Thyroid gland (tissue), 4 donors: Measurements from ENCODE around the gene DLG2. TPM values are rescaled to one million over a fixed set of nuclear protein-coding genes. Genes with fewer than 3 reads are reported as not detected.
A peak's percentile ranks its signal among the peaks of the same experiment; 100 is the strongest.
"Not testable (repeated sequence)": the region's sequence is repeated elsewhere in the genome, so short reads cannot be mapped to it uniquely, and the experiment has no call there.

Source experiments
- DNase-seq, 2 donors: peaks; one replicate each; pipeline ENCODE4 v3.0.0-alpha.2; 2019
- H3K27ac ChIP-seq, 3 donors: fragments of 200-600 bp; sonication (generic); 1 replicate in 2 of 3; 2 replicates in 1 of 3; pipeline ENCODE4 v1.5.1; 2016 to 2019; ENCODE audit warnings: mild to moderate bottlenecking in 1 of 3, moderate library complexity in 1 of 3
- H3K27me3 ChIP-seq: fragments of 200-600 bp; sonication (generic); one replicate; pipeline ENCODE4 v1.5.1; 2019
- H3K36me3 ChIP-seq, 2 donors: fragments of 200-600 bp; sonication (generic); one replicate each; pipeline ENCODE4 v1.5.1; 2016 to 2019
- H3K4me1 ChIP-seq, 2 donors: fragments of 200-600 bp; sonication (generic); one replicate each; pipeline ENCODE4 v1.5.1; 2017 to 2019
- H3K4me3 ChIP-seq, 3 donors: fragments of 200-600 bp; sonication (generic); replicated peaks in 1 of 3; 1 replicate in 2 of 3; 2 replicates in 1 of 3; pipeline ENCODE4 v1.5.1; 2016; ENCODE audit warnings: mild to moderate bottlenecking in 1 of 3
- H3K9me3 ChIP-seq: fragments of 200-600 bp; sonication (generic); one replicate; pipeline ENCODE4 v1.5.1; 2017
- CTCF ChIP-seq, 6 experiments: fragments of 200-600 bp in 3 of 6; fragments of 450-650 bp in 3 of 6; sonication (generic) in 3 of 6; IDR thresholded peaks; one replicate each; pipeline ENCODE4 v1.5.1; 2016 to 2019; ENCODE audit warnings: antibody characterized with exemption in 6 of 6, mild to moderate bottlenecking in 2 of 6, inconsistent platforms in 1 of 6, moderate library complexity in 1 of 6
- POLR2A ChIP-seq, 2 donors: fragments of 450-650 bp; IDR thresholded peaks; one replicate each; pipeline ENCODE4 v1.6.1; 2017; ENCODE audit warnings: antibody characterized with exemption in 2 of 2, mild to moderate bottlenecking in 2 of 2, moderate library complexity in 1 of 2
- WGBS, 2 donors: methylation state at CpG; one replicate each; pipeline ENCODE4 v1.1.5; 2017; 5-methylcytosine and 5-hydroxymethylcytosine counted together
- intact Hi-C: fragments of 100-400 bp; cut with DNase I; formaldehyde crosslinking; loops from one replicate; pipeline ENCODE4 v1.15.1; 2023
- total RNA-seq, 4 donors: library from RNA; depleted of rRNA; stranded (reverse); fragments of >200 nt; gene quantifications; one replicate each; pipeline ENCODE4 v1.2.3, GENCODE V29; 2016

The DLG2 gene
- total RNA-seq, 4 donors from 2014 or later: 29.4 to 79.4 (median 42.4) TPM

GRCh38 chr11:85619499-85619898 lies 7.6 kb downstream of the DLG2 start:
- Histone ChIP-seq H3K36me3 (no peaks in the 10 kb centered on the region), H3K4me1 (peaks cover 0 to 5% of the 10 kb centered on the region in 2 donors), H3K9me3 (no peaks in the 10 kb centered on the region), H3K27me3 (no peaks in the 10 kb centered on the region), H3K4me3 (no peak overlapping the region), H3K27ac (no peak overlapping the region)
- TF ChIP-seq POLR2A (IDR thresholded peaks at IDR 0.05) (no peak), CTCF (IDR thresholded peaks at IDR 0.05) (no peak)
- peak; percentile 24 to 49 for DNase-seq
- intact Hi-C loops: no loop called here
- 53 to 64% methylated on average over 6 of the region's 6 CpGs for WGBS, 2 donors

GRCh38 chr11:85611643-85612042 lies 15.5 kb downstream of the DLG2 start:
- intact Hi-C loops, H3K4me3 ChIP-seq, DNase-seq, H3K4me1 ChIP-seq, H3K27me3 ChIP-seq, H3K36me3 ChIP-seq, H3K9me3 ChIP-seq, H3K27ac ChIP-seq: not testable (repeated sequence)
- 89 to 98% methylated on average over 2 of the region's 2 CpGs for WGBS, 2 donors

- H3K27ac ChIP-seq, DNase-seq, H3K27me3 ChIP-seq, H3K9me3 ChIP-seq, intact Hi-C loops, H3K4me3 ChIP-seq, H3K36me3 ChIP-seq, H3K4me1 ChIP-seq: not testable (repeated sequence)
- 78 to 83% methylated on average over 2 of the region's 2 CpGs for WGBS, 2 donors
These were observed 17.9 kb downstream of the DLG2 start for GRCh38 chr11:85609286-85609685.

- H3K27ac ChIP-seq, intact Hi-C loops, H3K4me3 ChIP-seq, H3K9me3 ChIP-seq, H3K27me3 ChIP-seq, H3K36me3 ChIP-seq, H3K4me1 ChIP-seq, DNase-seq: not testable (repeated sequence)
These were observed 18.5 kb downstream of the DLG2 start for GRCh38 chr11:85608621-85609020.

GRCh38 chr11:85606237-85606636 lies 20.9 kb downstream of the DLG2 start:
- H3K9me3 ChIP-seq, intact Hi-C loops, H3K4me1 ChIP-seq, H3K27me3 ChIP-seq, H3K4me3 ChIP-seq, H3K36me3 ChIP-seq, H3K27ac ChIP-seq, DNase-seq: not testable (repeated sequence)
- 95% methylated on average over 3 of the region's 3 CpGs for WGBS, 2 donors

GRCh38 chr11:85603220-85603619 lies 23.9 kb downstream of the DLG2 start:
- H3K27me3 ChIP-seq: no peaks in the 10 kb centered on the region
- 92 to 94% methylated on average over 4 of the region's 4 CpGs for WGBS, 2 donors
- H3K36me3 ChIP-seq: no peaks in the 10 kb centered on the region
- no peak for DNase-seq
- intact Hi-C loops: no loop called here
- H3K27ac ChIP-seq: no peak overlapping the region
- no peaks in the 10 kb centered on the region for H3K9me3 ChIP-seq
- TF ChIP-seq CTCF (IDR thresholded peaks at IDR 0.05) (no peak), POLR2A (IDR thresholded peaks at IDR 0.05) (no peak)
- H3K4me1 ChIP-seq: no peaks in the 10 kb centered on the region
- no peak overlapping the region for H3K4me3 ChIP-seq

GRCh38 chr11:85602526-85603213 lies 24.5 kb downstream of the DLG2 start:
- no peaks in the 10 kb centered on the region for H3K4me1 ChIP-seq
- H3K27ac ChIP-seq: no peak overlapping the region
- WGBS, 2 donors: 96 to 97% methylated on average over 2 of the region's 2 CpGs
- H3K4me3 ChIP-seq: no peak overlapping the region
- no peaks in the 10 kb centered on the region for H3K9me3 ChIP-seq
- DNase-seq: no peak
- TF ChIP-seq CTCF (IDR thresholded peaks at IDR 0.05) (no peak), POLR2A (IDR thresholded peaks at IDR 0.05) (no peak)
- H3K36me3 ChIP-seq: no peaks in the 10 kb centered on the region
- no peaks in the 10 kb centered on the region for H3K27me3 ChIP-seq
- intact Hi-C loops: no loop called here
